NOMO-1 treated with DMSO at 0.1 percent for 48 hours (cell line): ENCODE data around the gene MOB3C.

ENCODE experiments used
- DNase-seq: peaks from one replicate; lab custom pipeline; 2025; ENCODE audit not compliant: unreplicated experiment; lab: John Stamatoyannopoulos, UW

MOB3C gene

GRCh38 chr1:46580140-46580903, 36.3 kb downstream of the MOB3C start:
- DNase-seq: peak; percentile 86

GRCh38 chr1:46577671-46578070, 38.9 kb downstream of the MOB3C start:
- no peak for DNase-seq

GRCh38 chr1:46576596-46576995, 40.0 kb downstream of the MOB3C start:
- DNase-seq: no peak

- DNase-seq: no peak
These were observed 40.8 kb downstream of the MOB3C start for GRCh38 chr1:46575778-46576177.

GRCh38 chr1:46575300-46575699, 41.3 kb downstream of the MOB3C start:
- DNase-seq: no peak

- DNase-seq: no peak
These were observed 44.9 kb downstream of the MOB3C start for GRCh38 chr1:46571691-46572225.

- DNase-seq: no peak
These were observed 46.5 kb downstream of the MOB3C start for GRCh38 chr1:46569884-46570725.

GRCh38 chr1:46569116-46569515, 47.5 kb downstream of the MOB3C start:
- no peak for DNase-seq

- no peak for DNase-seq
These were observed 48.1 kb downstream of the MOB3C start for GRCh38 chr1:46568461-46568891.

GRCh38 chr1:46563341-46563740, 53.3 kb downstream of the MOB3C start:
- no peak for DNase-seq

GRCh38 chr1:46562498-46562897, 54.1 kb downstream of the MOB3C start:
- no peak for DNase-seq

- no peak for DNase-seq
These were observed 57.6 kb downstream of the MOB3C start for GRCh38 chr1:46558966-46559365.

GRCh38 chr1:46558141-46558963, 58.3 kb downstream of the MOB3C start:
- no peak for DNase-seq
